K562 (cell line): ENCODE results near the gene MED16. TPM values are rescaled to one million over a fixed set of nuclear protein-coding genes. Genes with fewer than 3 reads are reported as not detected.

Experiments
- GABPB1 ChIP-seq: sonication (generic); formaldehyde crosslinking; IDR thresholded peaks from 2 replicates; pipeline ENCODE4 v1.8.0; 2022; ENCODE audit warnings: mild to moderate bottlenecking, missing genetic modification reagents
- MCM5 ChIP-seq: fragments of 450-650 bp; IDR thresholded peaks from 2 replicates; pipeline ENCODE4 v1.6.1; 2016; ENCODE audit warnings: low read depth
- NCOA4 ChIP-seq: fragments of 450-650 bp; IDR thresholded peaks from 2 replicates; pipeline ENCODE4 v1.6.1; 2018; ENCODE audit warnings: mild to moderate bottlenecking; ENCODE audit not compliant: partially characterized antibody
- NUFIP1 ChIP-seq: fragments of 450-650 bp; IDR thresholded peaks from 2 replicates; pipeline ENCODE4 v1.6.1; 2018; ENCODE audit not compliant: partially characterized antibody
- PCBP2 ChIP-seq: fragments of 200-400 bp; formaldehyde crosslinking; IDR thresholded peaks from 2 replicates; pipeline ENCODE4 v1.6.1; 2018; ENCODE audit warnings: low read length, low read depth, mild to moderate bottlenecking, moderate library complexity; ENCODE audit not compliant: poor library complexity, severe bottlenecking
- PPARD ChIP-seq: fragments of 250-450 bp; sonication (Bioruptor Pico); IDR thresholded peaks from 2 replicates; pipeline ENCODE4 v1.8.0; 2022; ENCODE audit warnings: inconsistent platforms, mild to moderate bottlenecking, moderate library complexity
- PTTG1 ChIP-seq: fragments of 450-650 bp; IDR thresholded peaks from 2 replicates; pipeline ENCODE4 v1.6.1; 2016; ENCODE audit warnings: low read depth, mild to moderate bottlenecking, missing genetic modification characterization, missing compliant biosample characterization
- SNRNP70 ChIP-seq: fragments of 200-400 bp; formaldehyde crosslinking; optimal IDR thresholded peaks from 2 replicates; pipeline ENCODE3; 2017; ENCODE audit warnings: low read depth, low read length
- TEAD4 ChIP-seq, 2 experiments: sonication (generic) in 1 of 2; formaldehyde crosslinking in 1 of 2; IDR thresholded peaks; 2 replicates each; pipeline versions ENCODE4 v1.6.1 to v1.8.0; 2012 to 2022; ENCODE audit warnings: borderline replicate concordance in 1 of 2, inconsistent platforms in 1 of 2, low read length in 1 of 2, mild to moderate bottlenecking in 1 of 2, missing genetic modification reagents in 1 of 2
- U2AF1 ChIP-seq: fragments of 200-400 bp; formaldehyde crosslinking; optimal IDR thresholded peaks from 2 replicates; pipeline ENCODE3; 2017; ENCODE audit warnings: mild to moderate bottlenecking, low read depth, low read length, moderate library complexity
- YY1 ChIP-seq, 3 experiments: IDR thresholded peaks; 2 replicates each; pipeline ENCODE4 v1.6.1; 2011; ENCODE audit warnings: low read length in 2 of 3, mild to moderate bottlenecking in 2 of 3, moderate library complexity in 2 of 3, borderline replicate concordance in 1 of 3, control low read depth in 1 of 3, low read depth in 1 of 3; ENCODE audit not compliant: insufficient read depth in 3 of 3, insufficient replicate concordance in 2 of 3, control insufficient read depth in 1 of 3, insufficient read length in 1 of 3; ENCODE audit errors: extremely low read depth in 1 of 3
- ZFPM2 ChIP-seq: fragments of 250-450 bp; sonication (Bioruptor Pico); IDR thresholded peaks from 2 replicates; pipeline ENCODE4 v1.5.1; 2022; ENCODE audit warnings: mild to moderate bottlenecking
- ZNF140 ChIP-seq: fragments of 250-450 bp; sonication (Bioruptor Pico); IDR thresholded peaks from 2 replicates; pipeline ENCODE4 v1.8.0; 2021; ENCODE audit warnings: moderate library complexity, mild to moderate bottlenecking, inconsistent platforms
- ZNF143 ChIP-seq: sonication (generic); formaldehyde crosslinking; IDR thresholded peaks from 2 replicates; pipeline ENCODE4 v1.9.0; 2022; ENCODE audit warnings: mild to moderate bottlenecking, missing genetic modification reagents
- ZNF165 ChIP-seq: fragments of 250-450 bp; sonication (Bioruptor Pico); IDR thresholded peaks from 2 replicates; pipeline ENCODE4 v1.4.0; 2020; ENCODE audit warnings: borderline replicate concordance
- ZNF316 ChIP-seq: fragments of 450-650 bp; IDR thresholded peaks from 2 replicates; pipeline ENCODE4 v1.6.1; 2016
- polyA plus RNA-seq, 8 experiments: library from polyadenylated mRNA; depleted of rRNA in 4 of 8; stranded (reverse) in 5 of 8; unstranded in 3 of 8; fragments of >200 nt; fragmentation: Nextera tagmentation in 2 of 8; fragmentation: Illumina TruSeq in 1 of 8; extraction: Ambion mirVana in 2 of 8; extraction: Trizol in 1 of 8; gene quantifications; 2 replicates each; pipeline versions ENCODE4 v1.2.1 to v1.2.3, GENCODE V29; 2011 to 2014; ENCODE audit warnings: inconsistent platforms in 1 of 8, missing spikeins in 1 of 8
- total RNA-seq, 7 experiments: library from RNA; depleted of rRNA in 6 of 7; stranded (reverse); fragments of >200 nt in 6 of 7; fragmentation: Illumina TruSeq in 2 of 7; extraction: Trizol in 2 of 7; gene quantifications; 2 replicates each; pipeline versions ENCODE4 v1.2.1 to v1.2.3, GENCODE V29; 2011 to 2021; ENCODE audit warnings: low replicate concordance in 1 of 7
- TF ChIP-seq, protein P1 (sequence below), 2 experiments: fragments of 450-650 bp; IDR thresholded peaks; 2 replicates each; pipeline ENCODE4 v1.6.1; 2016
- TF ChIP-seq, protein P2 (sequence below): fragments of 250-450 bp; sonication (Bioruptor Pico); IDR thresholded peaks from 2 replicates; pipeline ENCODE4 v1.8.0; 2021; ENCODE audit warnings: moderate library complexity, mild to moderate bottlenecking, inconsistent platforms
- TF ChIP-seq, protein P3 (sequence below): sonication (generic); formaldehyde crosslinking; IDR thresholded peaks from 2 replicates; pipeline ENCODE4 v1.8.0; 2022; ENCODE audit warnings: mild to moderate bottlenecking, missing genetic modification reagents
- TF ChIP-seq, protein P4 (sequence below): sonication (generic); formaldehyde crosslinking; IDR thresholded peaks from 2 replicates; pipeline ENCODE4 v1.8.1; 2023; ENCODE audit warnings: missing genetic modification reagents, mild to moderate bottlenecking, borderline replicate concordance

Gene MED16
- total and polyA plus RNA-seq, 9 of the 15 experiments (the other 6 are each of a cell fraction or from before 2014, with no cell fraction given): 0.89 to 59.9 (median 8.6) TPM

GRCh38 chr19:900302-901111, 7.5 kb upstream of the MED16 start (continued):
- TF ChIP-seq TEAD4 (IDR thresholded peaks at IDR 0.05; ENCODE audit: low read length): 0 out of 2 replicates have a peak, but pooled peaks have one; percentile 14
- no peak for TF ChIP-seq TEAD4 (CRISPR knock-in tag; IDR thresholded peaks at IDR 0.05; ENCODE audit: borderline replicate concordance)
- TF ChIP-seq, protein P1, sequence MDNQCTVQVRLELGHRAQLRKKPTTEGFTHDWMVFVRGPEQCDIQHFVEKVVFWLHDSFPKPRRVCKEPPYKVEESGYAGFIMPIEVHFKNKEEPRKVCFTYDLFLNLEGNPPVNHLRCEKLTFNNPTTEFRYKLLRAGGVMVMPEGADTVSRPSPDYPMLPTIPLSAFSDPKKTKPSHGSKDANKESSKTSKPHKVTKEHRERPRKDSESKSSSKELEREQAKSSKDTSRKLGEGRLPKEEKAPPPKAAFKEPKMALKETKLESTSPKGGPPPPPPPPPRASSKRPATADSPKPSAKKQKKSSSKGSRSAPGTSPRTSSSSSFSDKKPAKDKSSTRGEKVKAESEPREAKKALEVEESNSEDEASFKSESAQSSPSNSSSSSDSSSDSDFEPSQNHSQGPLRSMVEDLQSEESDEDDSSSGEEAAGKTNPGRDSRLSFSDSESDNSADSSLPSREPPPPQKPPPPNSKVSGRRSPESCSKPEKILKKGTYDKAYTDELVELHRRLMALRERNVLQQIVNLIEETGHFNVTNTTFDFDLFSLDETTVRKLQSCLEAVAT (IDR thresholded peaks at IDR 0.05): no peak
- no peak for TF ChIP-seq ZNF140 (CRISPR knock-in tag)
- TF ChIP-seq NCOA4: no peak
- no peak for TF ChIP-seq ZNF316
- TF ChIP-seq YY1 (IDR thresholded peaks at IDR 0.05; ENCODE audit: borderline replicate concordance in 1 of 3, control insufficient read depth in 1 of 3, extremely low read depth in 1 of 3, insufficient read depth in 3 of 3, insufficient read length in 1 of 3, insufficient replicate concordance in 2 of 3, low read depth in 1 of 3, low read length in 2 of 3): no peak
- TF ChIP-seq ZNF165 (CRISPR knock-in tag): no peak
- TF ChIP-seq ZFPM2 (CRISPR knock-in tag): no peak
- TF ChIP-seq, protein P2, sequence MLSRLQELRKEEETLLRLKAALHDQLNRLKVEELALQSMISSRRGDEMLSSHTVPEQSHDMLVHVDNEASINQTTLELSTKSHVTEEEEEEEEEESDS (CRISPR knock-in tag): no peak
- TF ChIP-seq, protein P3, sequence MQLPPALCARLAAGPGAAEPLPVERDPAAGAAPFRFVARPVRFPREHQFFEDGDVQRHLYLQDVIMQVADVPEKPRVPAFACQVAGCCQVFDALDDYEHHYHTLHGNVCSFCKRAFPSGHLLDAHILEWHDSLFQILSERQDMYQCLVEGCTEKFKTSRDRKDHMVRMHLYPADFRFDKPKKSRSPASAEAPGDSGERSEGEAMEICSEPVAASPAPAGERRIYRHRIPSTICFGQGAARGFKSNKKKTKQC: no peak
- TF ChIP-seq, protein P4, sequence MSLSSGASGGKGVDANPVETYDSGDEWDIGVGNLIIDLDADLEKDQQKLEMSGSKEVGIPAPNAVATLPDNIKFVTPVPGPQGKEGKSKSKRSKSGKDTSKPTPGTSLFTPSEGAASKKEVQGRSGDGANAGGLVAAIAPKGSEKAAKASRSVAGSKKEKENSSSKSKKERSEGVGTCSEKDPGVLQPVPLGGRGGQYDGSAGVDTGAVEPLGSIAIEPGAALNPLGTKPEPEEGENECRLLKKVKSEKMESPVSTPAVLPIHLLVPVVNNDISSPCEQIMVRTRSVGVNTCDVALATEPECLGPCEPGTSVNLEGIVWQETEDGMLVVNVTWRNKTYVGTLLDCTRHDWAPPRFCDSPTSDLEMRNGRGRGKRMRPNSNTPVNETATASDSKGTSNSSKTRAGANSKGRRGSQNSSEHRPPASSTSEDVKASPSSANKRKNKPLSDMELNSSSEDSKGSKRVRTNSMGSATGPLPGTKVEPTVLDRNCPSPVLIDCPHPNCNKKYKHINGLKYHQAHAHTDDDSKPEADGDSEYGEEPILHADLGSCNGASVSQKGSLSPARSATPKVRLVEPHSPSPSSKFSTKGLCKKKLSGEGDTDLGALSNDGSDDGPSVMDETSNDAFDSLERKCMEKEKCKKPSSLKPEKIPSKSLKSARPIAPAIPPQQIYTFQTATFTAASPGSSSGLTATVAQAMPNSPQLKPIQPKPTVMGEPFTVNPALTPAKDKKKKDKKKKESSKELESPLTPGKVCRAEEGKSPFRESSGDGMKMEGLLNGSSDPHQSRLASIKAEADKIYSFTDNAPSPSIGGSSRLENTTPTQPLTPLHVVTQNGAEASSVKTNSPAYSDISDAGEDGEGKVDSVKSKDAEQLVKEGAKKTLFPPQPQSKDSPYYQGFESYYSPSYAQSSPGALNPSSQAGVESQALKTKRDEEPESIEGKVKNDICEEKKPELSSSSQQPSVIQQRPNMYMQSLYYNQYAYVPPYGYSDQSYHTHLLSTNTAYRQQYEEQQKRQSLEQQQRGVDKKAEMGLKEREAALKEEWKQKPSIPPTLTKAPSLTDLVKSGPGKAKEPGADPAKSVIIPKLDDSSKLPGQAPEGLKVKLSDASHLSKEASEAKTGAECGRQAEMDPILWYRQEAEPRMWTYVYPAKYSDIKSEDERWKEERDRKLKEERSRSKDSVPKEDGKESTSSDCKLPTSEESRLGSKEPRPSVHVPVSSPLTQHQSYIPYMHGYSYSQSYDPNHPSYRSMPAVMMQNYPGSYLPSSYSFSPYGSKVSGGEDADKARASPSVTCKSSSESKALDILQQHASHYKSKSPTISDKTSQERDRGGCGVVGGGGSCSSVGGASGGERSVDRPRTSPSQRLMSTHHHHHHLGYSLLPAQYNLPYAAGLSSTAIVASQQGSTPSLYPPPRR (CRISPR knock-in tag): no peak
- TF ChIP-seq ZNF143 (CRISPR knock-in tag): no peak
- TF ChIP-seq PCBP2: no peak
- no peak for TF ChIP-seq U2AF1
- no peak for TF ChIP-seq PPARD (CRISPR knock-in tag)
- no peak for TF ChIP-seq NUFIP1
- no peak for TF ChIP-seq SNRNP70
- TF ChIP-seq PTTG1 (tag): no peak
- no peak for TF ChIP-seq MCM5
- TF ChIP-seq GABPB1 (CRISPR knock-in tag): no peak
